Endothelial cell of umbilical vein (primary cell): ENCODE measurements around the gene ZSCAN32. TPM values are rescaled to one million over a fixed set of nuclear protein-coding genes. Genes with fewer than 3 reads are reported as not detected.

Experiments
- BruUV-seq: library from RNA; stranded (reverse); fragments of 400-500 nt; replicated peaks from 2 replicates; lab custom pipeline; 2021; lab: Mats Ljungman, UMichigan
- CTCF ChIA-PET: fragments of 300-600, 350-600 bp; sonication (Branson Sonifier 250); formaldehyde crosslinking; loops from one replicate; lab custom pipeline; 2021; ENCODE audit warnings: antibody characterized with exemption, inconsistent platforms; lab: Charles Lee
- POLR2A ChIA-PET: fragments of 300-600, 350-600 bp; sonication (Branson Sonifier 250); formaldehyde crosslinking; loops from one replicate; lab custom pipeline; 2021; ENCODE audit warnings: antibody characterized with exemption, inconsistent platforms; lab: Charles Lee
- DNase-seq: peaks from one replicate; pipeline ENCODE4 v3.0.0-alpha.2; 2011; ENCODE audit warnings: low read depth, low spot score
- FAIRE-seq: peaks from 2 replicates; lab custom pipeline; 2011; peaks lifted over from hg19 to GRCh38; lab: Jason Lieb, UNC
- H2AFZ ChIP-seq: 2 replicates; pipeline ENCODE4 v1.6.0; 2012; ENCODE audit warnings: low read depth, low read length, control low read depth, inconsistent platforms
- H3K27ac ChIP-seq: 2 replicates; pipeline ENCODE4 v1.5.1; 2011; ENCODE audit warnings: low read depth, mild to moderate bottlenecking, control low read depth, low read length, moderate library complexity; ENCODE audit not compliant: insufficient read depth
- H3K27me3 ChIP-seq, 2 experiments: 2 replicates each; pipeline versions ENCODE4 v1.6.0 to v1.6.1; 2011; ENCODE audit warnings: low read length in 2 of 2, mixed read lengths in 1 of 2; ENCODE audit not compliant: control insufficient read depth in 2 of 2, insufficient read depth in 2 of 2
- H3K36me3 ChIP-seq, 2 experiments: 2 replicates in 1 of 2; 3 replicates in 1 of 2; pipeline ENCODE4 v1.5.1; 2011; ENCODE audit warnings: low read length in 2 of 2, mild to moderate bottlenecking in 1 of 2, moderate library complexity in 1 of 2; ENCODE audit not compliant: control insufficient read depth in 2 of 2, insufficient read depth in 2 of 2; ENCODE audit errors: extremely low read depth in 1 of 2
- H3K4me1 ChIP-seq: 3 replicates; pipeline ENCODE4 v1.5.1; 2011; ENCODE audit warnings: mild to moderate bottlenecking, low read length; ENCODE audit not compliant: control insufficient read depth, insufficient read depth; ENCODE audit errors: extremely low read depth
- H3K4me2 ChIP-seq: 2 replicates; pipeline ENCODE4 v1.6.1; 2011; ENCODE audit warnings: low read length, control low read depth, mixed read lengths; ENCODE audit not compliant: insufficient read depth
- H3K4me3 ChIP-seq, 3 experiments: fragments of 200-600 bp in 1 of 3; sonication (generic), shearing (Covaris generic) in 1 of 3; replicated peaks in 1 of 3; 2 replicates each; pipeline ENCODE4 v1.5.1; 2011 to 2016; ENCODE audit warnings: control low read depth in 3 of 3, low read length in 3 of 3, mild to moderate bottlenecking in 2 of 3, inconsistent platforms in 1 of 3, low read depth in 1 of 3, moderate library complexity in 1 of 3; ENCODE audit not compliant: insufficient read depth in 1 of 3
- H3K79me2 ChIP-seq: 2 replicates; pipeline ENCODE4 v1.6.0; 2012; ENCODE audit warnings: low read length, inconsistent platforms; ENCODE audit not compliant: control insufficient read depth, insufficient read depth
- H3K9ac ChIP-seq: replicated peaks from 2 replicates; pipeline ENCODE3; 2011; ENCODE audit warnings: low read length, control low read depth; ENCODE audit not compliant: insufficient read depth; ENCODE audit errors: extremely low read depth
- H3K9me1 ChIP-seq: replicated peaks from 3 replicates; pipeline ENCODE4 v1.6.0; 2011; ENCODE audit warnings: mild to moderate bottlenecking, low read length; ENCODE audit not compliant: control insufficient read depth, insufficient read depth; ENCODE audit errors: extremely low read depth
- H3K9me3 ChIP-seq: replicated peaks from 2 replicates; pipeline ENCODE4 v1.5.1; 2012; ENCODE audit warnings: low read length, inconsistent platforms; ENCODE audit not compliant: control insufficient read depth, insufficient read depth
- H4K20me1 ChIP-seq: replicated peaks from 2 replicates; pipeline ENCODE3; 2011; ENCODE audit warnings: mild to moderate bottlenecking, low read length; ENCODE audit not compliant: control insufficient read depth, insufficient read depth; ENCODE audit errors: extremely low read depth
- EZH2 ChIP-seq: IDR thresholded peaks from 2 replicates; pipeline ENCODE4 v1.6.1; 2012; ENCODE audit warnings: borderline replicate concordance, low read depth, mild to moderate bottlenecking, moderate library complexity, low read length, inconsistent platforms; ENCODE audit not compliant: severe bottlenecking
- FOS ChIP-seq: IDR thresholded peaks from 2 replicates; pipeline ENCODE4 v1.6.1; 2011; ENCODE audit warnings: mild to moderate bottlenecking, low read length, moderate library complexity, borderline replicate concordance; ENCODE audit not compliant: insufficient read depth
- GATA2 ChIP-seq: IDR thresholded peaks from 2 replicates; pipeline ENCODE4 v1.7.0; 2011; ENCODE audit warnings: low read depth, mild to moderate bottlenecking, moderate library complexity, mixed read lengths, low read length; ENCODE audit not compliant: insufficient read length, insufficient read depth
- JUN ChIP-seq: IDR thresholded peaks from 2 replicates; pipeline ENCODE4 v1.6.1; 2011; ENCODE audit warnings: borderline replicate concordance, low read depth; ENCODE audit not compliant: insufficient read length, insufficient read depth
- MYC ChIP-seq: IDR thresholded peaks from one replicate; pipeline ENCODE4 v1.6.1; 2011; ENCODE audit warnings: mild to moderate bottlenecking, low read depth, low read length
- POLR2A ChIP-seq: IDR thresholded peaks from 2 replicates; pipeline ENCODE4 v1.6.1; 2012; ENCODE audit warnings: low read depth, mild to moderate bottlenecking, control low read depth, low read length
- POLR2AphosphoS5 ChIP-seq: IDR thresholded peaks from 2 replicates; pipeline ENCODE4 v1.6.1; 2012; ENCODE audit warnings: low read depth, mild to moderate bottlenecking, control low read depth, low read length, moderate library complexity; ENCODE audit not compliant: insufficient read depth
- dilution Hi-C: fragments of 300-500 bp; cut with MboI; formaldehyde crosslinking; loops from one replicate; pipeline ENCODE4 v1.15.0; 2019; ENCODE audit warnings: low sequenced_read_pairs; ENCODE audit not compliant: extremely low pct_ligation_motif_present
- intact Hi-C: fragments of 100-400 bp; cut with micrococcal nuclease; formaldehyde crosslinking; loops from one replicate; pipeline ENCODE4 v1.10.0; 2022
- polyA plus RNA-seq, 4 experiments: library from polyadenylated mRNA; depleted of rRNA in 3 of 4; stranded (reverse) in 3 of 4; unstranded in 1 of 4; fragments of >200 nt; gene quantifications; 2 replicates each; pipeline versions ENCODE4 v1.2.1 to v1.2.3, GENCODE V29; 2011 to 2012; ENCODE audit warnings: missing spikeins in 1 of 4
- total RNA-seq: library from RNA; stranded (reverse); gene quantifications from 2 replicates; pipeline ENCODE4 v1.2.3, GENCODE V29; 2021
- TF ChIP-seq, protein P1 (sequence below): IDR thresholded peaks from 2 replicates; pipeline ENCODE4 v1.6.1; 2011; ENCODE audit not compliant: insufficient read depth, insufficient read length
- TF ChIP-seq, protein P2 (sequence below), 2 donors: IDR thresholded peaks; 1 replicate in 1 of 2; 2 replicates in 1 of 2; pipeline ENCODE4 v1.5.1; 2011; ENCODE audit warnings: low read length in 2 of 2, mild to moderate bottlenecking in 2 of 2, moderate library complexity in 2 of 2, control low read depth in 1 of 2, inconsistent platforms in 1 of 2, low read depth in 1 of 2; ENCODE audit not compliant: insufficient read depth in 1 of 2; ENCODE audit errors: extremely low read depth in 1 of 2

Gene ZSCAN32
- total and polyA plus RNA-seq, 2 donors (not counting 3 experiments of a cell fraction or from before 2014, with no cell fraction given) = 8.0 to 10.9 TPM

DNA sequence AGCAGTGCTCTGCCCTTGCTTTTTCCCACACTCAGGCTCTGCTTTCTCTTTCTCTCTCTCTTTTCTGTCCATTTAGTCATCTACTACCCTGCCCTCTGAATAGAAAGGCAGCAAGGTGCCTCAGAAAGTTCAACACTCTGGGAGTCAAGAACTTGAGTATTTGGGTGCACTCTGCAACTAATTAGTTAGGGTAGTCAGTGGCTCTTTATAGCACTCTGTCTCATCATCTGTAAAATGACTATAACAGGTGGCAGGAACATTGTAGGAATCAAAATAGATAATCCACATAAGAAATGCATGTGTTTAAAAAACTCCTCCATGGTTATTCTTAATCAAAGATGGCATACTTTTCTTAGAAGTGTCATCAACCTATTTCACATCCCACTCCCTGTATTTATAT is 37.9 kb downstream of the ZSCAN32 start:
- ChIA-PET CTCF (no interaction called here), POLR2A (no interaction called here)
- no TSS peak for BruUV-seq
- Histone ChIP-seq H4K20me1 (no peaks in the 10 kb centered on the region), H3K27me3 (peaks cover 0 to 4% of the 10 kb centered on the region in 2 experiments), H2AFZ (no peak overlapping the region), H3K9ac (no peak overlapping the region), H3K4me2 (no peak overlapping the region), H3K9me3 (no peaks in the 10 kb centered on the region), H3K27ac (no peak overlapping the region), H3K4me3 (no peak overlapping the region), H3K4me1 (peaks cover 2% of the 10 kb centered on the region), H3K79me2 (no peaks in the 10 kb centered on the region), H3K9me1 (no peaks in the 10 kb centered on the region), H3K36me3 (no peaks in the 10 kb centered on the region)
- dilution Hi-C loops (no loop called here), intact Hi-C loops (no loop called here)
- TF ChIP-seq JUN (no peak), FOS (no peak), EZH2 (no peak), GATA2 (no peak), POLR2A (no peak), POLR2AphosphoS5 (no peak), MYC (no peak)
- TF ChIP-seq, protein P1, sequence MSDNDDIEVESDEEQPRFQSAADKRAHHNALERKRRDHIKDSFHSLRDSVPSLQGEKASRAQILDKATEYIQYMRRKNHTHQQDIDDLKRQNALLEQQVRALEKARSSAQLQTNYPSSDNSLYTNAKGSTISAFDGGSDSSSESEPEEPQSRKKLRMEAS = no peak
- TF ChIP-seq, protein P2, sequence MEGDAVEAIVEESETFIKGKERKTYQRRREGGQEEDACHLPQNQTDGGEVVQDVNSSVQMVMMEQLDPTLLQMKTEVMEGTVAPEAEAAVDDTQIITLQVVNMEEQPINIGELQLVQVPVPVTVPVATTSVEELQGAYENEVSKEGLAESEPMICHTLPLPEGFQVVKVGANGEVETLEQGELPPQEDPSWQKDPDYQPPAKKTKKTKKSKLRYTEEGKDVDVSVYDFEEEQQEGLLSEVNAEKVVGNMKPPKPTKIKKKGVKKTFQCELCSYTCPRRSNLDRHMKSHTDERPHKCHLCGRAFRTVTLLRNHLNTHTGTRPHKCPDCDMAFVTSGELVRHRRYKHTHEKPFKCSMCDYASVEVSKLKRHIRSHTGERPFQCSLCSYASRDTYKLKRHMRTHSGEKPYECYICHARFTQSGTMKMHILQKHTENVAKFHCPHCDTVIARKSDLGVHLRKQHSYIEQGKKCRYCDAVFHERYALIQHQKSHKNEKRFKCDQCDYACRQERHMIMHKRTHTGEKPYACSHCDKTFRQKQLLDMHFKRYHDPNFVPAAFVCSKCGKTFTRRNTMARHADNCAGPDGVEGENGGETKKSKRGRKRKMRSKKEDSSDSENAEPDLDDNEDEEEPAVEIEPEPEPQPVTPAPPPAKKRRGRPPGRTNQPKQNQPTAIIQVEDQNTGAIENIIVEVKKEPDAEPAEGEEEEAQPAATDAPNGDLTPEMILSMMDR (IDR thresholded peaks at IDR 0.05; ENCODE audit: extremely low read depth in 1 of 2, insufficient read depth in 1 of 2, low read depth in 1 of 2, low read length in 2 of 2) = no peak
- DNase-seq (no peak), FAIRE-seq (no peak)
